Cortex of kidney (tissue), 1 donor: Measurements from ENCODE around the gene MARVELD3.

Source experiments
- DNase-seq: peaks from one replicate; lab custom pipeline; 2025; lab: John Stamatoyannopoulos, UW

The MARVELD3 gene

GRCh38 chr16:71623597-71623996 lies 2.4 kb upstream of the MARVELD3 start:
- no peak for DNase-seq

- no peak for DNase-seq
Measured at GRCh38 chr16:71625113-71625850, 702 bp upstream of the MARVELD3 start.

DNA sequence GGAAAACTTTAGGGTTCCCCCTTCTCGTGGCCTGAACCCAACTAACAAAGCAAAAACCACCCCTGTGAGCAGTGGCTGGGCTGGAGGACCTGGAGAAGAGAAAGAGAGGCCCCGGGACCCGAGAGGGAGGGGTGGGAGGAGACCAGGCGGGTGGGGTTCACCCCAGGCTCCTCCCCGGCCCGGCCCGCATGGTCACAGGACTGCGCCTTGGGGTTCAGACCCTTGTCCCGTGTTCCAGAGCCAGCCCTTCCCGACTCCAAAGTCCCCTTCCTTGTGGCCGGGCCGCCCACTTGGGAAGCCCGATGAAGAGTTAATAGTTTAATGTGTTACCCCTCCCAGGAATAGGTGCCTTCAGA lies 852 bp downstream of the MARVELD3 start:
- no peak for DNase-seq

DNA sequence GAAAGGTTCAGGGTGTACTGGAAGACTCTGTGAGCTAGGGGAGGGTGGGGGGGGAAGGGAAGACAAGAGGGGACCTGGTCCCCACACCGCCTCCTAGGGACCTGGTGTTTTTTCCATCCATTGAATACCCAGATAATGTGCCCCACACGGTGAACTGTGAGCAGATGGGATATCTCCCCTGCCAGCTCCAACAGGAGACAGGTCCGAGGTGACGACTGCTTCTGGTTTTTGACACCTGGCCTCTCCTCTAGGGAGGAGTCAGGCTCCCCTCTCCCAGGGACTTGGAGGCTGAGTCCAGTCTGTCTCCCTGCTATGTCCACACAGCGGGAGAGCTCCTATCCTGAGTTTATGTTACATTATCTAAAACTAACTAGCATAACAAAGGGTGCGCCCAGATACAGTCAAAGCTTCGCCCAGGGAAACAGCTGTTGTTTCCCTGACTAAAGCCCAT lies 1.8 kb downstream of the MARVELD3 start:
- DNase-seq, result no peak

- DNase-seq, result no peak
Measured at GRCh38 chr16:71628810-71629209, 2.8 kb downstream of the MARVELD3 start.

- no peak for DNase-seq
Measured at GRCh38 chr16:71629278-71630016, 3.5 kb downstream of the MARVELD3 start.

DNA sequence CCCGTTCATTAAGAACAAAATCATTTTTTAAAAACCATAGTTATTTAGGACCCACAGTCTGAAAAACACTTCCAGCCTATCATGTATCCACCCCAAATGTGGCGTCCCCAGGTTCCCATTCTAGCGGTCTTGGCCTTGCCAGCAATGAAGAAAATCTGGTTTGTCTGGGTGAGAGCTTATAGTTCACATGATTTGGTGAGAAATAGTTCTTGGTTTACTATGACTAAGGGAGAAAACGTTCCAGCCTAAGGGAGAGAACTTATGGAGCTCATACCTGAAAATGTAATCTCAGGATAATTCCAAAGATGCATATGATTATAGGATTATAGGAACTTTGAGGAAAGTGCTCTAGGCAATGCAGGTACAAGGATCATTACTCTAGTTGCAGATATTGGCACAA lies 4.8 kb downstream of the MARVELD3 start:
- no peak for DNase-seq

- no peak for DNase-seq
Measured at GRCh38 chr16:71631776-71632175, 5.8 kb downstream of the MARVELD3 start.

GRCh38 chr16:71635632-71636031 lies 9.6 kb downstream of the MARVELD3 start:
- DNase-seq, result no peak

GRCh38 chr16:71637398-71637797 lies 11.4 kb downstream of the MARVELD3 start:
- DNase-seq, result no peak

GRCh38 chr16:71645450-71645849 lies 19.5 kb downstream of the MARVELD3 start:
- no peak for DNase-seq

GRCh38 chr16:71647391-71647790 lies 21.4 kb downstream of the MARVELD3 start:
- DNase-seq, result no peak

DNA sequence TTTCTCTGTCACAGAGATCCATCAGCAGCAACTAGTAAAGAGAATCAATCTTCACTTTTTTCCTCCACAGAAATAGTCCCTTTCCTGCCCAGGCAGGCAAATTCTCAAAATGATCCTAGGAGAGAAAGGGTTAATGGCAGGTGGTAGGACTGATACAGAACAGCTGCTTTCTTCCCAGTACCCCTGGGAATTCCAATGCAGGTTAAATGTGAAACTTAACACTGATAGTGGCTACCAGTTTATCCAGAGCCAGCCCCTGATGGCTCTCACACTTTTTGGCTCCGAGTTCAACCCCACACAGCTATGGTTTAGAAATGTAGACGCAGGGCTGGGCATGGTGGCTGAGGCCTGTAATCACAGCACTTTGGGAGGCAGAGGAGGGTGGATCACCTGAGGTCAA lies 22.2 kb downstream of the MARVELD3 start:
- DNase-seq, result no peak

- no peak for DNase-seq
Measured at GRCh38 chr16:71648921-71649320, 22.9 kb downstream of the MARVELD3 start.

- DNase-seq, result no peak
Measured at GRCh38 chr16:71649704-71650103, 23.7 kb downstream of the MARVELD3 start.

- DNase-seq, result no peak
Measured at GRCh38 chr16:71658771-71659170, 32.8 kb downstream of the MARVELD3 start.

GRCh38 chr16:71659471-71659870 lies 33.5 kb downstream of the MARVELD3 start:
- DNase-seq, result no peak

- DNase-seq, result no peak
Measured at GRCh38 chr16:71666264-71666663, 40.3 kb downstream of the MARVELD3 start.

GRCh38 chr16:71666928-71667707 lies 41.1 kb downstream of the MARVELD3 start:
- DNase-seq, result no peak

DNA sequence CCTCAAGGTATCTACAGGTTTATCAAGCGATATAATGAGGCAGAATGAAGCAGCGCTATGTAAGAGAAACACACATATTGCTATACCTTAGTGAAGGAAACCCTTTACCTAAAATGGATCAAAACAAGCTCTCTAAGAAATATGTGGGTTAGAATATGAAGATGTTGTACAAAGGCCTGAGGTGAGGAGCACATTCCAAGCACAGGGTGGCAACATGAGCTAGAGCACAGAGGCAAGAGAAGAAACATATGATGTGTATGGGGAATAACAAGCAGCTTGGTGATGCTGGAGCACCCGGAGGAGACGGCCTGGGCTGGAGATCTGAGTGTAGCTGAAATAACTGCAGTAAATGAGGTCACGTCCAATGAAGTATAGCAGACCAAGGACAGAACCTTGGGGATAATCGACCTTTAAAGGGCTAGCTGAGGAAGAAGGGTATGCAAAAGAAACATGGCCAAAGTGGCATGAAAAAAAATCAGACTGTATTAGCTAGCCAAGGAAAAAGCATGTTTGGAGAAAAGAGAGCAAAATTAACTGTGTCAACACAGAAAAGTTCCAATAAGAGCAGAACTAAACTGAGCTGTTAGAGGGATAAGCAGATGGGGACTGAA lies 44.0 kb downstream of the MARVELD3 start:
- DNase-seq, result no peak

DNA sequence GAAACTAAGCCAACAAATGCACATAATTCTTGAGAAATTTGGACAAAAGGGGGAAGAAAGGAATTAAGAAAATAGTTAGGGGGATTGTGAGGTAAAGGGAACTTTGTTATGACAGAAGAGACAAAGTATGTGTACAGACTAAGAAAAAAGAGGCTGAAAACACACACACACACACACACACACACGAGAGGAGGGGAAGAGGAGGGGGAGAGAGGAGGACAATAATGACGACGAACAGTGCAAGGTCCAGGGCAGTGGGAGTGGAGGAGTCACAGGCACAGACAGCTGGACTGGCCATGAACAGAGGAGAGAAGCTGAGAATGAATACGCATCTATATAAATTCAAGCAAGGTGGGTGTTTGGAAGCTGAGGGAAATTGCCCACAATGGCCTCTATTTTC lies 44.6 kb downstream of the MARVELD3 start:
- DNase-seq, result no peak

DNA sequence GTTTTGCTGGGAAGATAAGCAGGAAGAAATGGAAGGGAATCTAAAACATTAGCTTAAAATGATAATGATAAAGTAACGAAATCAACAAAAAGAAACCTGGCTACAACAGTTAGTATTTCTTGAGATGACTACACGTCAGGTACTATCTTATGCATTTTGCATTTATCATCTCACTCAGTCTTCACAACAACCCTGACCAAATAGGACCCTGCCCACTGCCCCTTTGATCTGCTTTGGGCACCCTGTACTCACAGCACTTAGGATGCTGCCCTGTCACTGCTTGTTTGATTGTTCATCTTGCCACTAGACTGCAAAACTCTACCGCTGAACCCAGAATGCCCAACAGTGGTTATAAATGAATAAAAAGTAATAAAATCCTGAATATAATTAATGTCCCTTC lies 45.2 kb downstream of the MARVELD3 start:
- DNase-seq, result no peak
